Breast epithelium (tissue), 3 donors: ENCODE data around the gene BRAF.

ENCODE experiments used
- CTCF ChIP-seq, 3 donors: fragments of 450-650 bp; IDR thresholded peaks; one replicate each; pipeline ENCODE4 v1.5.1; 2016 to 2017; ENCODE audit warnings: antibody characterized with exemption in 3 of 3, mild to moderate bottlenecking in 3 of 3, moderate library complexity in 3 of 3
- POLR2AphosphoS5 ChIP-seq, 3 donors: sonication (generic); formaldehyde crosslinking; IDR thresholded peaks; one replicate each; pipeline ENCODE4 v1.6.1; 2017; ENCODE audit warnings: antibody characterized with exemption in 3 of 3

DNA sequence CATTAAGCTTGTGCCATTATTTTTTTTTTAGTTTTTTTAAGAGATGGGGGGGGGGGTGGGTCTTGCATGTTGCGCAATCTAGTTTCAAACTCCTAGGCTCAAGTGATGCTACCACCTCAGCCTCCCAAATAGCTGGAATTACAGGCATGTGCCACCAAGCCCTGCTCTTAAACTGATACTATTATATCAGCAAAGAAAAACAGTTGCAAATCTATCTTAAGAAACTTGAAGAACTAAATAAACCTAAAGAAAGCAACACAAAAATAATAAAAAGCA, 47.5 kb downstream of the BRAF start:
- TF ChIP-seq CTCF (IDR thresholded peaks at IDR 0.05) (no peak), POLR2AphosphoS5 (IDR thresholded peaks at IDR 0.05) (no peak)
